ENCODE measurements around the gene ITGB2.
A peak's percentile ranks its signal among the peaks of the same experiment; 100 is the strongest.
"Not testable (repeated sequence)": the region's sequence is repeated elsewhere in the genome, so short reads cannot be mapped to it uniquely, and the experiment has no call there.

The ITGB2 gene

DNA sequence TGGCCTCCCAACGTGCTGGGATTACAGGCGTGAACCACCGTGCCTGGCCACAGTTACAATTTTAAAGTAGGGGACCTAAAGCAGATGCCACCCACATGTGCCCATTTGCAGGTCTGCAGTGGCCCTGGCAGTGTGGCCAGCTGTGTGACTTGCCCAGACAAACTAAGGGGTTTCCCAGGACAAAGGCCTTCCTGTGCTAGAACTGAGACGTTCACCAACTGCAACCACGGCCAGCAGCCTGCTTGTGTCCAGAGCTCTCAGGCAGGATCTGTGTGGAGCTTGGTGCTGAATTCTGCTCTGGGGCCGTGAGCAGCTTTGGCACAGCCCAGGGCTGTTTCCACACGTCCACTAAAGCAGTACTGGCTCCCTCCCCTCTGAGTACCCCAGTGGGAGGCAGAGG is 36.6 kb downstream of the ITGB2 start:
- no peak for DNase-seq (ENCODE audit: low read depth)

DNA sequence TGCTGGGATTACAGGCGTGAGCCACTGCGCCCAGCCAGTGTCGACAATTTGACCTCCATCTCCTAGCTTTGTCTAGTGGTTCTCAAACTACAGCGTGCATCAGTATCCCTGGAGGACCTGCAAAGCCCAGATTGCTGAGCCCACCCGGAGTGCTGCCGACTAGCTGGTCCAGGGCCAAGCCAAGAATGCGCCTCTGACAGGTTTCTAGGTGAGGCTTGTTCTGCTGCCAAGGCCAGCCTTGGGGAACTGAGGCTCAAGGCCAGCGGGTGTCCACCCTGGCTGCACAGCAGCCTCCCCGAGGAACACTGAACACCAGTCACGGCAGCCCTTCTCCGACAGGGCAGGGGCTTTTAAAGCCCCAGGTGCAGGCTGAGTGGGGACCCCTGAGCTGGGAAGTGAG is 37.4 kb downstream of the ITGB2 start:
- no peak for DNase-seq (ENCODE audit: low read depth)

DNA sequence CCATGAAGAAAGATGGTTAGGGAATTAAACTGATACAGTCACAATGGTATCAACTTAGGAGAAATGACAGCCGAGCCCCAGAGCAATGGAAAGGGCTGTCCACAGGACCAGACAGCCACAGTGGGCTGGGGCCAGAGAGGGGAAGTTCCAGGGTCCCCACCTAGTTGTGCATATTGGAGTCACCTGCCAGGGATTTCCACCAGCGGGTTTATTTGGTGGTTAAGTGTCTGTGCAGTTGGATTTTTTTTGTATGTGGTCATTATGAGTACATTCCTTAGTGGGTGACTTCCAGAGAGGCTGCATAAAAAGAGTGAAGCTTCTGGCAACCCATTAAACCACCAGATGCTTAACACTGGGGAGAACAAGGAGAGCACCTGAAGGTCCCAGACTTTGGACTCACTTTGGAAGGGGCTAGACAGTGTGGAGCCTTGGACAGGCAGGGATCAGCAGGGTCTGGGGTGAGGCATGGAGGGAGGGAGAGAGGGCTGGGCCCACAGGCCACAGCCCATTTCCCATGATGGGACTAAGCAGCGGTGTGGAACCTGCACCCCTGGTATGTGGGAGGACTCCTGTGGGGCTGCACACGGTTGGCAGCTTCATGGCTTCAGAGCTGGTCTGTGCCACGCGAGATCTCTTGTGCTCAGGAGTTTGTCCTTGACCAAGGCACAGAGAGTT is 39.4 kb downstream of the ITGB2 start:
- DNase-seq (ENCODE audit: low read depth), result no peak

DNA sequence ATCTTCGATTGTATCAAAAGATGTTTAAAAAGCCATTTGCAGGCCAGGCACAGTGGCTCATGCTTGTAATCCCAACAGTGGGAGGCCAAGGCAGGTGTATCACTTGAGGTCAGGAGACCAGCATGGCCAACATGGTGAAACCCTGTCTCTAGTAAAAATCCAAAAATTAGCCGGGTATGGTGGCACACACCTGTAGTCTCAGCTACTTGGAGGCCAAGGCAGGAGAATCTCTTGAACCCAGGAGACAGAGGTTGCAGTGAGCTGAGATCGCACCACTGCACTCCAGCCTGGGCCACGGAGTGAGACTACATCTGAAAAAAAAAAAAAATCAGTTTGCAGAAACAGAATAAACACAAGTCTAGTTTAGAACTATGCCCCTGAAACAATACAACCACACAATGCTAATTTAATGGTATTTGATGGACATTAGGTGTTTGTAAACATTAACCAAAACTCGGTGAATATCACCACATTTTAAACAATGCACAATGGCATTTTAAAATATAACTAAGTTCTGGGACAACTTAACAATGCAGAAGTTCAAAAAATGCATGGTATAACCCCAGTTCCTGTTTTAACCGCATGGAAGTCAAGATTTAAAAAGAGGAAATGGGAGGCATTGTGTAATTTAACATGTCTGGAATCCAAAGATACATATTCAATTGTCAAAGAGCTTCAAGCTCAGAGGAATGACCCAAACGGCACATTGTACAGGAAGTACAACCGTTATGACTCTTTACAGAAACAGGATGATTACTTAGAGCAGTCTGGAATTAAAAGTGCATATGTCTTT is 40.1 kb downstream of the ITGB2 start:
- DNase-seq (ENCODE audit: low read depth), result no peak

DNA sequence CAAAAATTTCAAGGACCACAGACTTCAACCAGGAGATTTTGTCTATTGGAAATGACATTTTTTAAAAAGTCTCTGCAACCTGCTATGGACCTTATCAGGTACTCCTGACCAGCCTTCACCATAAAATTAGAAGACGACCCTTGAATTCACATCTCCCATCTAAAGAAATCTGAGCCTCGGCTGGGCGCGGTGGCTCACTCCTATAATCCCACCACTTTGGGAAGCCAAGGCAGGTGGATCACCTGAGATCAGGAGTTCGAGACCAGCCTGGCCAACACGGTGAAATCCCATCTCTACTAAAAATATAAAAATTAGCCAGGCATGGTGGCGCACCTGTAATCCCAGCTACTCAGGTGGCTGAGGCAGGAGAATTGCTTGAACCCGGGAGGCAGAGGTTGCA is 41.5 kb downstream of the ITGB2 start:
- not testable (repeated sequence) for DNase-seq (ENCODE audit: low read depth)

DNA sequence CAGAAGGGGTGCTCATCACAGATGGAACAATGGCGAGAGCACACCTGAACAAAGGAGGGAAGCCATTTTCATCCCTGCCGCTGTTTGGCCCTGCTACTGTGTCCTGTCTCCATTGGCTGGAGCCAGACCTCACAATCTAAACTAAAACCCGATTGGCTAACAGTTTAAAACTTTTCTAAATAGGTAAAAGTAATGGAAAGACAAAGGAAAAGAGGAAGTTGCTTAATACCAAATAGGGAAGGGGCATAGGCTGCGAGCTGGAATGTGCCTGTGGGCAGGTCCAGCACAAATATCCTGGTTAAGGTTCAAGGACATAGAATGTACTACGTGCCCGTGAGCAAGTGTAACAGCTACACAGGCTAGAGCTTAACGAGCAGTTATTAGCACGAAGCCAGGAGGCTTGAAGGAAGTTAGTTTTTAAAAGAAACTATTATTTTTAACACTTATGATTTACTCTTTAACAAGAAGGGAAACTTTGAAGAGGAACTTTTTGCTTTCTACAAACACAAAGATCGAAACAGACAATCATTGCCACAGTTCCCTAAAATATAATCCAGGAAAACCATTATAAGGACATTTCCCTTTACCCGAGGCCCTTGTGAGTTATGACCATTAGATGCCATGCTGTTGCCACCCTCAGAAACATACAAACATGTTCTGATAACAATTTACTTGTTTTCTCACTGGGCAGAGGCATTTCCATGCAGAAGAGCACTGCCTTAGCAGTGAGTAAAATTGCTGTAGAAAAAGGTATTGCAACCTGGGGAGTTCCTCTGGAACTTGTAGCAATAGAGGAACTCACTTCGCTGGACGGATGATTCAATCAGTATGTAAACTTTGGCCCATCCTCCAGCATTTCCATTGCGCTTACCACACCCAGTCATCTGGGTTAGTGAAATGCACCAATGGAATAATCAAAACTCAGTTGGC is 42.4 kb downstream of the ITGB2 start:
- no peak for DNase-seq (ENCODE audit: low read depth)

DNA sequence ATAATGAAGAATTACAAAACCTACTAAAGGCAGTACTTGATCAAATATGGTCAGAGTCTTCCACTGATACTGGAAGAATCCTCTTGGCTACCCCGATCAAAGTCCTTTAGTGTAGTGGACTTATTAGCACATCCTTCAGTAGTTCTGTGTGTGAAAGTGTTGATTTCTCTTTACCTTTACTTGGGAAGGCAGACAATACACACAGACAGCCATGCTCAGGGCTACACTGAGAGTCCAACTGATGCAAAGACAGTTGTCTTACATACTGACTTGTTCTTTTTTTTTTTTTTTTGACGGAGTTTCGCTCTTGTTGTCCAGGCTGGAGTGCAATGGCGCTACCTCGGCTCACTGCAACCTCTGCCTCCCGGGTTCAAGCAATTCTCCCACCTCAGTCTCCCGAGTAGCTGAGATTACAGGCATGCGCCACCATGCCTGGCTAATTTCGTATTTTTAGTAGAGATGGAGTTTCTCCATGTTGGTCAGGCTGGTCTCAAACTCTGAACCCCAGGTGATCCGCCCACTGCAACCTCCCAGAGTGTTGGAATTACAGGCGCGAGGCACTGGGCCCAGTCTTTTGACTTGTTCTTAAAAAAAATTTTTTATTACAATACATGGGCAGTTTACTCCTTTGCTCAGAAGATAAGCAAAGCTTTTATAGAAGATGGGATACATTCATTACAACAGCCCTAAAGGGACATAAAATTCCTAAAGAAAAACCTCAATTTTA is 43.7 kb downstream of the ITGB2 start:
- no peak for DNase-seq (ENCODE audit: low read depth)

DNA sequence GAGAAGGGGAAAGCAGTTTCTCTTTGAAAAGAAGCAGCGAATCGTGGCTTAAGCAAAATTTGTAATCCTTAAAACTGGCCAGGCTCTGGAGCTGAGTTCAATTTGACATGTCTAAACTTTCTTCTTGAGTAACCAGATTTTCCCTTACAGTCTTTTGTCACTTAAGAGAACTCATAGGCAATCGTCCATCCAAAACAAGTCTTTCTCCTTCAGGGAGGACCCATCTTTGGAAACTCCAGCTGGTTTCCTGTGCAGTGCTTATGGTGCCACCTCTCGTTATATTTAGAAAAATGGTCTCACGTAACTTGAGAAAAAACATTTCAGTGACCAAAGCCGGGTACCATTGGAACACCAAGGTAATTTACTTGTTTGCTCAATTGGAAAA is 45.4 kb downstream of the ITGB2 start:
- DNase-seq (ENCODE audit: low read depth), result no peak

DNA sequence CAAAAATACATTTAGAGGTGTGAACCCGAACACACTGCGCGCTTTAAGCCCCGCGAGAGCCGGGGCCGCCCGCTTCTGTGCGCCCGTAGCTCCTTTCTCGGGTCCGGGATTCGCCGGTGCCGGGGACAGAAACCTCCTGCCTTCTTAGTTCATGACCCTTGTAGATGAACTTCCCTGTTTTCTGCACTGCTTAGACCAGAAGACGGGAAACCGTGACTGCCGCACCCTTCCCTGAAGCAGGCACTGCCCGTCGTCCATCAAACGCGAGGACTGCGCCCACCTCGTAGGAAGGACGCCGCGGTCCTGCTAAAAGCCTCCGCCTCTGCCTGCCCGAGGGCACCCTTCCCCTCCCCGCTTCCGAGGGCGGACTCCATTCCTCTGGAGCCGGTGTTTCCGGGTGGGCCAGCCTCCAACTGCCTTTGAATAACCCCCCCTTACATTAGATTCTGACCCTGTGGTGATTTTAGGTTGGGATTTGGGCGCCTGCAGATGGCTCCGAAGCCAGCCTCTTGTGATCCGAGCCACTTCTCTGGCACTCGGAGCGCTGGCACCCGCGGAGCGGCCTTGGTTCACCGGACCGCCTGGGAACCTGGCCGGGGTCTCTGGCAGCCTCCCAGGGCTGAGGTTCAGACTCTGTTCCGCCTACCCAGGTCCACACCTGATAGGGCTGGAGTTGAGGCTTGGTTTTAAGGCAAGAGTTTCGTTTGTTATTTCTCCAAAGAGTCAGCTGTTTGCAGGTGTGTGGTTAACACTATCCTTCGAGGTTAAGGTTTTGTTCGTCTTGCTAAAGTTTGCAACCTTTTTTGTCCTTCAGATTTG is 46.0 kb downstream of the ITGB2 start:
- no peak for DNase-seq (ENCODE audit: low read depth)

DNA sequence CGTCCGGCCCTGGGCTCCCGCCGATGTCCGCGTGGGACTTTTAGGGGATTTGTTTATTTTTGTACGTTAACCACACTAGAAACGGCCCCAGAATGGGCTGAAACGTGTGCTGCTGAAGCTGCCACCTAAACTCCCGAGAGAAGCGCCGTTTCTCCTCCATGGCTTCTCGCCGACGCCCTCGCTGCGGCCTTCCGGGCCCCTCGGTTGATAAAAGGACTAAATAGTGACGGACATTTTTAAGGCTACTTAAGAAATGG is 46.5 kb downstream of the ITGB2 start:
- DNase-seq (ENCODE audit: low read depth), result no peak

DNA sequence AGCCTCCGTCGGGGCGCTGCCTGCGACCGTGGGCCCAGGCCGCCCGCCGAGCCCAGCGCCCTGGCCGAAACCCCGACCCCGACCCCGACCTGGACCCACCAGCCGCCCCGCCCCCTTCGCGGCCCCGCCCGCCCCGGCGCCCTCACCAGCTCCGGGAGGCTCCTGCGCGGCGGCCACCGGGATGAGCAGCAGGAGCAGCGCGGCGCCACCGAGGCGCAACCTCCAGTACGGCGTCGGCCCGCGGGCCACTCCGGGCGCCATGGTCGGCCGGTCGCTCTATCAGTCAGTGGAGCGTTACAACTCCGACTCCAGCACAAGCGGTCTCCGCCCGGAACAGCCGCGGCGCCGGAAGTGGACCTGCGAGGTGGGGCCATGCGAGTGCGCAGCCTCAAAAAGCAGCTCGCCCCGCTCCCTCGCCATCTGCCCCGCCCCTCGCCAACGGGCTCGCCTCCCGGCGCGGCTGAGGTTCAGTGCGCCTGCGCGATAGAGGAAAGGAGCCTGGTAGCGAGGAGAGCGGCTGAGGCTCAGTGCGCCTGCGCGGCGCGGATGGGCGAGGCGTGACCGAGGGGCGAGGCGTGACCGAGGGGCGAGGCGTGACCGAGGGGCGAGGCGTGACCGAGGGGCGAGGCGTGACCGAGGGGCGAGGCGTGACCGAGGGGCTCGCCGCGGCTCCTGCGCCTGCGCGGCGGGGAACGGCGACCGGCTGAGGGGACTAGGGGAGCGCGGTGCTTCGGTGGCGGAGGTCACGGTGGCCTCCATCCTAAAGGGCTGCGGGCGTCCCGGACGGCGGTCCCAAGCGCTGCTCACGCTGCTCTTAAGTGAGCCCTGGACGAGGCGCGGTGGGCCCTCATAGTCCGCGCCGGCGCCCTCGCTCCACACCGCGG is 47.1 kb downstream of the ITGB2 start, which contains the start of gene PTTG1IP:
Gene PTTG1IP, minus strand, starts transcription at position 335 of the 884 bp plus-strand sequence. Its CDS starts 74 bp downstream, at position 261.
- peak; percentile 77 for DNase-seq (ENCODE audit: low read depth)

DNA sequence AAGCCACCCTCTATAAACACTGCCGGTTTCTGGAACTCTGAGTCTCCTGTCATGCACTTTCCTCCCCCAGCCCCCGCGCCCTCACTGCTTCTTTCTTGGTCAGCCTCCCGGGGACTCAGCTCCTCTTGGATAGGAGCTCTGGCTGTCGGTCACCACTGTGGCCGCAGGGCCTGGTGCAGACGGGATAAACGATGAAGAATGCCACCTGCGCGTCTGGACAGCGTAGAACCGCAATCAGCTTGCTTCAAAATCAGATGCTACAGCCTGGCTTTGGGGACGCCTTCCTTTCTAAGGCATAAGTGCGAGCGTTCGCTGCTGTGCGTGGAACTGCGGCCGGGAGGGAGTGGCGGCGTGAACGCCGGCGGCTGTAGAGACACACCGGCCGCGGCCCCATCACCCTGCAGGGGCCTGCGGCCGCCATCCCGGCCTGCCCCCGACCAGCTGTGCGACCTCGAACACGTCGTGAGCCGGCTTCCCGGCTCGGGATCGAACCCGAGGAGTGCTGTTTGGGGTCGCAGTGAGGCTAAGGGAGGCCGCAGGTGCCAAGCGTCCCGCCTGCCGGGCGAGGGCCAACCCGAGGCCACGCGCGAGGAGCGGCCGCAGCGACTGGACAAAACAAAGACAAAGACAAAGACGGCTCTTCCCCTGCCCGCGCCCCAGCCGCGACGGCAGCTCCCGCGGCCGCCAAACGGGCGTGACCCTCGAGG is 47.9 kb downstream of the ITGB2 start:
- DNase-seq (ENCODE audit: low read depth), result no peak

DNA sequence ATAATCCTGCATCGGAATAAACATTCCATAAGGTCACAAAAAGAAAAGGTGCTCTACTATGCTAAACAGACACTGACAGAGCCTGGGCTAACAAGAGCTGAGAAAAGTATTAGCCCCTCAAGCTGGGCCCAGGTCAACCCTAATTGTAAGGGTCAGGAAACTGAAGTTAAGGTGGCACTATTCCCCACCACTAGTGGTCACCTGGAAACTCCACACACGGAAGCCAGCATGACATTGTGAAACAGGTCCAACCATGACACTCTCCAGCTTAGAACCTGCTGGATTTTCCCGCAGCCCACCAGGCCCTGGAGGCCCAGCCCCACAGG is 48.4 kb downstream of the ITGB2 start:
- no peak for DNase-seq (ENCODE audit: low read depth)

DNA sequence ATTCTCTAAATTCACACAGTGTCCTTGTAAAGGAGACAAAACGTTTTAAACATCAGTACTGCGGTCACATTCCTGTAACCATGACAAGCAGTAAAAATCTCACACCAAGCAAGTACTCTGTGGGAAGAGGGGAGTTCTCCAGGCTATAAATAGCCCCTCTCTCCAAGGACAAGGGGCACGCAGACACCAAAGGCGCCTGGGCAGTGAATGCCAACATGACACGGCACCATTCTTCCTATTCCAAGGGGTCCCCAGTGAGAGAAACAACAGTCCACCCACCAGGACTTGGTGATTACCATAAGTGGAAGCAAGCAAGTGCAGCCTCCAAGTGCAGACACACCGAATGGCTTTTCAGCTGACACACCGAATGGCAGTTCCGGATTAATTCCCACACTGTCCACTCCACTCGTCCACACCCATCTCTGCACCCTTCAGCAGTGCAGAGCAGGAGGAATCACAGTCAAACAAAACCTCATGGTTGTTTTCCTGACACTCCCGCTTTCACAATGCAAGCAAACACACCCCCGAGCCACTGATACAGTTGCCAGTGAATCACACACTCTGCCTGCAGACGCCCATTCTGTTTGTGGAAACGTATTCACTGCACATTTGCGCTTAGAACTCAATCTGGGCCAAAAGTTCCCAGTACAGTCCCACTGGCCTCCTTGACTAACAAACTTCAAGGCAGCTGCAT is 49.0 kb downstream of the ITGB2 start:
- DNase-seq (ENCODE audit: low read depth), result no peak

DNA sequence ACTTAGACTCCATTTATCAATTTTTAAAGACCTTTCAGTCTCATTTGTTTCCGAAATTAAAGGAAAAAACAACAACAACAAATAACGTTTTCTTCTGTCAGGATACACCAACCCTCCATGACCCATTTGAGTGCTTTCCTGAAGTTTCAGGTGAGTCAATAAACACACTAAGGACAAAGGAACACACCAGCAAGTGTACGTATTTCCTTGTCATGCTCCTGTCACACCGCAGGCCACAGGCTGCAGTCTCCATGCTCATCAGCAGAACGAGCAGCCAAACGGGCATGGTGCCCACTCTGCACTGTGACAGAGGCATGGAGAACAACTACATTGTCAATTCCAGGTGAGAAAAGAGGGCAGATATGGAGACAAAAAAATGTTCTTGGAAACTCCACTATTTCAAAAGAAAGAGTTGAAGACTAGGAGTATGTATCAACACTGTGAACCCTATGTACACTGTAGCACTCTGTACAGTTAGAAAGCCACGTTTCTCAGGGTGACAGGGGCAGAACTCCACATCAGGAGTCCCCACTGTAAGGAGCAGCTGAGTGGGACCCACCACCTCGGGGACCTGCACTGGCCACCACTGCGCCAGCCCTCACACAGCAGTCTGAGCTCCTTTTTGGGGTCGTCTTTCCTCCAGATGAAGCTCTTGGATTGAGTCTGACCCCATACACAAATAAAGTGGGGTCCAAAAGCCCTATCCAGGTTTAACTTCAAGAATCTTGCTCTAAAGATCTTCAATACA is 49.8 kb downstream of the ITGB2 start:
- DNase-seq (ENCODE audit: low read depth), result no peak

DNA sequence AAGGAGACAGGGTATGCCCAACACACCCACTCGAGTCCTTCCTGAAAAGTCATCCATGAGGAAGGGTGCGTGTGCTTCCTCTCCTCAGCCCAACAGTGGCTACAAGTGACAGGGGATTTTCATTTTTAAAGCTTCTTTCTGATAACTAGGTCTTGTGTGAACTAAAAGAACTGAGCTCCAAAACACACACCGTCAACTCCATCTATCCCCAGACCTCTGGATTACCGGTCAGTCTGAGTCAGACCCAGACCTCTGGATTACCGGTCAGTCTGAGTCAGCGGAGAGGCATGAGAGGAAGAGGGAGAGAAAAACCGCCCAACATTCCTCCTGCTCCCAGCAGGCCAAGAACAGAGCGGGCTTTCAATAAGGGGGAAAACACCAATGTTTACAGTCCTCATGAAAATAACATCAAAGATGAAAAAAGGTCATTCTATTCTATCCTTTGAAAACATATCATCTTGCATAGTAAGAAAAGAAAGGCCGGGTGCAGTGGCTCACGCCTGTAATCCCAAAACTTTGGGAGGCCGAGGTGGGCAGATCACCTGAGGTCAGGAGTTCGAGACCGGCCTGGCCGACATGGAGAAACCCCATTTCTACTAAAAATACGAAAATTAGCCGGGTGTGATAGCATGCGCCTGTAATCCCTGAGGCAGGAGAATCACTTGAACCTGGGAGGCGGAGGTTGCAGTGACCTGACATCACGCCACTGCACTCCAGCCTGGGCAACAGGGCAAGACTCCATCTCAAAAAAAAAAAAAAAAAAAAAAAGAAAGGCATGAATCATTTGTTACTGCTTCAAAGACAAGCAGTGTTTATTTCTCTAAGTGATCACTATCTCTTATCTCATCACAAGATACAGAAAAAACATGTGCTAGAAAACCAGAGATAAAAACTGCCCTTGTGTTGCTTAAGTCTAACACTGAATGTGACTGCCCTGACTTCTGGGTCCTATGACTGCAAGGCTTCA is 50.6 kb downstream of the ITGB2 start:
- peak; percentile 87 for DNase-seq (ENCODE audit: low read depth)

DNA sequence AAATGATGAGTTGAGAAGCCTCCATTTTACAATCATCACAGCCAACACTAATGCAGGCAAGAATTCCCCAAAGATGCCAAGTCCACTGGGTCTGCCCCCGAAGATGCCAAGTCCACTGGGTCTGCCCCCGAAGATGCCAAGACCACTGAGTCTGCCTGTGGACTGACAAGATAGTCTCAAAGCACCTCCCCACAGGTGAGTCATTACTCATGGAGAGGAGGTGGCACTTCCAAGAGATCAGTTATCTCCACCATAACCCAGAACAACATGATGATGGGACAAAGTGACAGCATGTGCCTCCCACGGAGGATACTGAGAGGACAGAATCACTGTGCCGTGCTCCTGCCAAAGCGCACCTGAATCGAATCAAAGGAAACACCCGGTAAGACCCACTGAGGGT is 52.0 kb downstream of the ITGB2 start:
- no peak for DNase-seq (ENCODE audit: low read depth)

Measured in HS-5 (cell line).